Measurements from ENCODE around the gene AP2B1.
"Not testable (repeated sequence)": the region's sequence is repeated elsewhere in the genome, so short reads cannot be mapped to it uniquely, and the experiment has no call there.

AP2B1 gene

GRCh38 chr17:35645923-35646322 is 58.8 kb downstream of the AP2B1 start:
- DNase-seq, result no peak

DNA sequence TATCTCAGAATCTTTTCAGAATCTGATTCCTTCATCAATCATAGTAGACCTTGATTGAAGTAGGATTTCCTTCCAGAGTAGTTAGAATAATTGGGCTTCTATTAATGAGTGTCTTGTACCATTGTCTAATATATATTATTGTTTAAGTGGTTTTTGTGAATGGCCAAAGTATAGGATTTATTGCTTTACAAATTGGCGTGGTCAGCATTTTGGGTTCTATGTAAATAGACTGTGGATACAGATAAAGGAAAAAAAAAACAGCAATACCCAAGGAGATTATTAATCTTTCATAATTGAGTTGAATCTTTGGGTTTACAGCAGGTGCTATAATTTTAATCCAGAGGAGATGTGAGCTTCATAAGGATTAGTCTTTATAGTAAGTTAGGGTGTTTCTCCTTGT is 64.3 kb downstream of the AP2B1 start:
- DNase-seq, result no peak

- DNase-seq, result no peak
These were observed 66.7 kb downstream of the AP2B1 start for GRCh38 chr17:35653619-35654361.

DNA sequence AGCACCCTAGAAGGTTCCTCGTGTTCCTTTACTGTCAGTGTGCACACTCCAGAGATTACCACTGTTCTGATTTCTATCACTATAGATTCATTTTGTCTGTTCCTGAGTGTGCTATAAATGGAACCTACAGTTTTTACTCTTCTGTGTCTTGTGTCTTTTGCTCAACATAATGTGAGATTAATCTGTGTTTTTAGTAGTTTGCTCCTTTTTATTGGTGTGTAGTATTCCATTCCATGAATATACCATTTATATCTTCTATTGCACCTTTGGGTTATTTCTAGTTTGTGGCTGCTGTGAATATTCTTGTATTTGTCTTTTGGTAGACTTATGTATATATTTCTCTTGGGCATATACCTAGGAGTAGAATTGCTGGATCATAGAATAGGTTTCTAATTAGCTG is 68.2 kb downstream of the AP2B1 start:
- no peak for DNase-seq

DNA sequence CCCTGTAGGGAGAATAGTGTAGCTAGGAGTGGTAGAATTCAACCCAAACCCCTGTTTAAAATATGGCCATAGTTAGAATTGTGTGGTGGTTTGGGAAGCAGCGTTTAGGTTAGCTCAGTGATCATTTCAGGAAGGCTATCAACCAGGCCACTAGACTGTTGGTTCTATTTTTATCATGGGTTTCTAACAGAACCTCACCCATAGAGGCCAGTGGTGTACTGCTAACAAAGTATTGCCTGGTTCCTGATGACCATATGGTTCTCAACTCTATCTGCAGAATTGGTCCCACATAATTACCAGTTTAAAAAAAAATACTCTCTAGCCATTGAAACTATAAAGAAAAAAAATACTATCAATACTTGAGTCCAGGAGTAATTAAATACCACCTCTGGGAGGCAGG is 73.8 kb downstream of the AP2B1 start:
- DNase-seq, result no peak

DNA sequence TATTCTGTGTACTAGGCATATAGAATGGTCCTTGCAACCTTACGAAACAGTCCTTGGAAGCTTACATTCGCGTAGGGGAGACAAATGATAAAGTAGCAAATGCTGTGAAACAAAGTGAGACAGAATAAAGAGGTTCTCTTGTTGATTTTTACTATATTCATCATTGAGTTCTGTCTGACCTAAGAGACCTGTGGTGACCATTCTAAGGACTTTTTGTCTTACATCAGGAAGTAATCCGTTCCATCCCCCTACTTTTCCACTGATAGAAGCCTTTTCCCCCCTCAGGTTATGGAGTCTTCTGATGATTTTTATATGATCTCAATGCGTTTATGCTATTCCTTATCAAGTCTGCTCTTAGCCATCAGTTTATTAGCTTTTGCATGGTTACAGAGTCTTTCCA is 77.6 kb downstream of the AP2B1 start:
- DNase-seq, result no peak

- no peak for DNase-seq
These were observed 78.5 kb downstream of the AP2B1 start for GRCh38 chr17:35665662-35666061.

- DNase-seq, result no peak
These were observed 78.9 kb downstream of the AP2B1 start for GRCh38 chr17:35666070-35666469.

- no peak for DNase-seq
These were observed 79.9 kb downstream of the AP2B1 start for GRCh38 chr17:35666967-35667532.

DNA sequence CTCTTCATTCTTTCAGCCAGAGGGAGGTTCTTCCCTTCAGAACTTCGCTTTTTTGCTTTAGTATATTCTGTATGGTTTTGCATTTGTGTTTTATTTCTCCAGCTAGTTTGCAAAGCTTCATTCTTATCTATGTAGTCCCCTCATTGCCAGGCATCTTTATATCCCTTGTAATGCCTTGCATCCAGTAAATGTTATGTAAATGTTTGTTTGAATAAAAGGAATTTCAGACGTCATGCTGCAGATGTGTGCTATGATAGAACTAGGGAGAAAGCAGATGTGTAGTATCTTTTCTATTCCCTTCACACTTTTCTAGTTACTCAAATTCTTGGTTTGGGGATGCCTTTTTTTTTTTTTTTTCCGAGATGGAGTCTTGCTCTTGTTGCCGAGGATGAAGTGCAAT is 81.7 kb downstream of the AP2B1 start:
- DNase-seq, result no peak

- no peak for DNase-seq
These were observed 87.4 kb downstream of the AP2B1 start for GRCh38 chr17:35674552-35674951.

DNA sequence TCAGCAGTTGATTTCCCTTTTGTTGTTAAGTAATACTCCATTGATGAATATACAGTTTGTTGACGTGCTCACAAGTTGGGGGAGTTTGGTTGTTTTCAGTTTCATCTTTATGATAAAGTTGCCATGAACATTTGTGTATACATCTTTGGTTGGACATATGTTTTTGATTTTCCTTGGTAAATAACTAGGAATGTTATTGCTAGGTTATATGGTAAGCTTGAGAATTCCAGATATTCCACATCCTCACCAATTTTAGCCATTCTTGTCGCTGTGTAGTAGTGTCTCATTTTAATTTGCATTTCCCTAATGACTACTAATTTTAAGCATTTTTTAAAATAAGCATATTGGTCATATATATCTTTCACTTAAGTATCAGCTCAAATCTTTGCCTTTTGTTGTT is 89.3 kb downstream of the AP2B1 start:
- no peak for DNase-seq

DNA sequence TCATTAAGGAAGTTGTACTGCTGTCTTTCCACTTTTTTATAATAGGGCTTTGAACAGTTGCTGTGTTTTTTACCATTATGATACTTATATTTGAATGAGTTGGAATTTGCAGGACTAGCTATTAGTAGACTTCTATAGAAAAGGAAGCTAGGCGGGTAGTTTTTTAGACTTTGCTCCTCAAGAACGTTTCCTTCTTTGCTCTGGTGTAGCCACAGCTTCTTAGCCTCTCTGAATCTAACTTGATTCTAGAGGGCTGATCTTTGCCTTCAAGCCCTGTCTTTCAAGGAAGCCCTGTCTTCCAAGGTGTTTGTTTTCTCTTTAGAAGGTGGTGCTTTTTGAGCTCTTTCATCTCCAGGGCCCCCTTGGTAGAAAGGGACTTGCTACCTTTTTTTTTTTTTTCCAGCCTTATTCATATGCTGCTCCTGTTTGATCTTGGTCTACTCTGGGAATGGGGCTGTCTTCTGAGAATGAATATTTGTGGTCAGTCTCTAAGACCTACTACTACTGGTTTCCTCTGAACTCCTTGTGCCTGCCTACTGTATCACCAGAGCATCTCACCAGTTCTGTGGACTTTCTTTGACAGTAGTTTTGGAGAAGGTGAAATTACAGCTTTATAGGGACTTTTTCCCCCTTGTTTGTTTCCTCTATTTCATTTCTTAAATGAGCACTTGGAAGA is 92.0 kb downstream of the AP2B1 start:
- no peak for DNase-seq

GRCh38 chr17:35683591-35683990 is 96.5 kb downstream of the AP2B1 start:
- no peak for DNase-seq

- DNase-seq, result no peak
These were observed 97.1 kb downstream of the AP2B1 start for GRCh38 chr17:35684055-35684802.

DNA sequence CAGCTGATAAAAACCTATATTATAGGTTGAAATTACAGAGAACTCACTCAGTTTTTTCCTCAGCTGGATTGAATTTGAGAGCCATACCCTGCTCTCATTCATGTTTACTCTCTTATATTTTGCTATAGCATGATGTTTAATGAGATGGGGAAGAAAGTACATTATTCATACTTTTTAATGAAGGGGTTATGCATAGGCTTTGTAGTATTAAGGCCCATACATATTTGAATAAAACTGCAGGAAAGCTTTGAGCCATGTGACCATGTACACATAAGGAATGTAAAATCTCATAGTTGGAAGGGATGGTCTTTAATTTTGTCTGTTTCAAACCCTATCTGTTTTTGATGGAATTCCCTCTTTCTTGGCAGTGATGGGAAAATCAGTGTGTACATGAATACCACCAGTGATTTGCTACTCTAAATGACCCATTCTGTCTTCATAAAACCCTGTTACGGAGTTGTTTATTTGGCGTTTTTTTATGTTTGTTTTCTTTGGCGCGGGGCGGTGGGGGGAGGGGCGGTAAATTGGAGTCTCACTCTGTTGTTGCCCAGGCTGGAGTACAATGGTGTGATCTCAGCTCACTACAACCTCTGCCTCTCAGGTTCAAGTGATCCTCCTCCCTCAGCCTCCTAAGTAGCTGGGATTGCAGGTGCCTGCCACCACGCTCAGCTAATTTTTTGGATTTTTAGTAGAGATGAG is 105.5 kb downstream of the AP2B1 start:
- no peak for DNase-seq

DNA sequence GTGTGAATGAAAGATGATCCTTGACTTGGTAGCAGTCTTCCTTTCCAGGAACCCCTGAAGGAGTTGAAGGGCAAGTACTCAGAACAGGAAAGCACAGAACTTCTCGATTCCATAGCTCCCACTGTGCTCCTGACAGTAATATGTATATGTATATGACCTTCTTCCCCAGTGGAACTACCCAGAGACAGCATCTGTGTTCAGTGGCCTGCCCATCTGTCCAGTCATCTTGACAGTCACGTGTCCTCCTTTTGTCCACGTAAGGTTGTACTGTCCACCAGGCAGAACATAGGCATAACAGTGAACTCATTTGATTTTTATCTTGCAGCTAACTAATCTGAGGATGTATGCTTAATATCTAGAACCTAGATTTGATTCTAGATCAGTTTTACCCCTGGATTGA is 106.5 kb downstream of the AP2B1 start:
- no peak for DNase-seq

DNA sequence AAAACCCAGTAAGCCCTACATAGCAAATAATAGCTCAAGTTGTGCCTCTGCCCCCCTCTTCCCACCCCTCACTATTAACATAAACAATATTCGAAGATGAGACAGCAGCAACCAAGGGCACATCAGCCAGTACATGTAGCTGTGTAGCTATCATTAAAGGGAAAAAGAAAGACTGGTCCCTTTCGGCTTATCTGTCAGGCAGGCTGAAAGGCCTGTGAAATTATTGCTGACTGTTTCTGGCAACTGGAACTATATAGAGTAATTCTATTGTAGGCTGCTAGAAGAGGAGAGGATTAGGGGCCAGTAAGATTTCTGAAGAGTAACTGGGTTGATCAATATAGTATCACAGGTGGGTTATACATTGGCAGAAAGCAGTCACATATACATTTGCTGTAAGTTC is 107.8 kb downstream of the AP2B1 start:
- DNase-seq, result no peak

GRCh38 chr17:35695613-35696012 is 108.5 kb downstream of the AP2B1 start:
- DNase-seq, result no peak

DNA sequence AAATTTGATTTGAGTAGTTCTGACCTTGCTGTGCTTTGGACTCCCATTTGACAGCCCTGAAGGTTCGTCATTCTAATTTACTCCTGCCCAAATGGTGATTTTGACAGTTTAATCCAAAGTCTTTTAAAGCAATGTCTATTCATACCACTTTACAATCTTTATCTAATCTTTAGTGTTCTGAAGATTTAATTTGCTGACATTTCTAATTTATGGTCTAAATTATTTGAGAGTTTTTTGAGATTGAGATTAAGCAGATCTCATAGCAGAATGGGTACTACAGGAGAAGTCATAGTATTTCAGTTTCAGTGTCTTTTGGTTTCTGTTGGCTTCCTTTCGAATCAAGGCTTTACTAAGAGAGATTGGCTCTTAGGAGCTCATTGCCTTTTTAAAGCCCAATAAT is 111.7 kb downstream of the AP2B1 start:
- DNase-seq, result no peak

GRCh38 chr17:35700150-35700549 is 113.0 kb downstream of the AP2B1 start:
- no peak for DNase-seq

- no peak for DNase-seq
These were observed 114.4 kb downstream of the AP2B1 start for GRCh38 chr17:35701491-35701890.

DNA sequence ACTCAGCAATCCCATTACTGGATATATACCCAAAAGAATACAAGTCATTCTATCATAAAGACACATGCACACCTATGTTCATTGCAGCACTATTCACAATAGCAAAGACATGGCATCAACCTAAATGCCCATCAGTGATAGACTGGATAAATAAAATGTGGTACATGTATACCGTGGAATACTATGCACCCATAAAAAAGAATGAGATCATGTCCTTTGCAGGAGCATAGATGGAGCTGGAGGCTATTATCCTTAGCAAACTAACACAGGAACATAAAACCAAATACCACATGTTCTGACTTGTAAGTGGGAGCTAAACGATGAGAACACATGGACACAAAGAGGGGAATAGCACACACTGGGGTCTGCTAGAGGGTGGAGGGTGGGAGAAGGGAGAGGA is 116.2 kb downstream of the AP2B1 start:
- DNase-seq, result not testable (repeated sequence)

Measured in NCI-H1436 treated with DMSO at 0.1 percent for 48 hours (cell line).